ENCODE measurements around the gene ACP6. TPM values are rescaled to one million over a fixed set of nuclear protein-coding genes. Genes with fewer than 3 reads are reported as not detected.

Gene ACP6
- total RNA-seq, 1 donor from 2014 or later, result 19.2 TPM

GRCh38 chr1:147597010-147597409 is 73.3 kb downstream of the ACP6 start:
- Mint-ChIP-seq H3K9me3 (ENCODE audit: unreplicated experiment) (no peaks in the 10 kb centered on the region), H3K36me3 (ENCODE audit: low read depth, unreplicated experiment) (no peaks in the 10 kb centered on the region), H3K4me3 (ENCODE audit: unreplicated experiment) (no peak overlapping the region), H3K4me1 (ENCODE audit: unreplicated experiment) (peaks cover 17% of the 10 kb centered on the region), H3K27me3 (ENCODE audit: unreplicated experiment) (peaks cover 1% of the 10 kb centered on the region), H3K27ac (ENCODE audit: unreplicated experiment) (no peak overlapping the region)
- no peak for DNase-seq (ENCODE audit: low spot score)
- TF ChIP-seq CTCF (IDR thresholded peaks at IDR 0.05; ENCODE audit: unreplicated experiment), result no peak

Other genes with a start within 250 kb of the ACP6 start
- 36.6 TPM for gene BCL9, start 129.0 kb downstream of the ACP6 start, total RNA-seq (ENCODE audit: unreplicated experiment)
- gene GJA5, start 90.1 kb upstream of the ACP6 start, total RNA-seq (ENCODE audit: unreplicated experiment), result 189 TPM
- not detected for gene GJA8, start 232.3 kb upstream of the ACP6 start, total RNA-seq (ENCODE audit: unreplicated experiment)